B cell (primary cell): ENCODE data around the gene GADD45A. TPM values are rescaled to one million over a fixed set of nuclear protein-coding genes. Genes with fewer than 3 reads are reported as not detected.

Source experiments
- ATAC-seq: fragments of 200-7000 bp; cut with Tn5 transposase; one replicate; pipeline ENCODE4 v1.10.0; 2021; ENCODE audit warnings: low read depth, mild to moderate bottlenecking, moderate number of reproducible peaks, moderate library complexity
- CTCF ChIA-PET: fragments of 350-600 bp; sonication (Branson Sonifier 250); formaldehyde crosslinking; loops from one replicate; lab custom pipeline; 2021; ENCODE audit warnings: antibody characterized with exemption, inconsistent platforms; lab: Charles Lee
- POLR2A ChIA-PET: fragments of 350-600 bp; sonication (Branson Sonifier 250); formaldehyde crosslinking; loops from one replicate; lab custom pipeline; 2021; ENCODE audit warnings: antibody characterized with exemption; lab: Charles Lee
- DNase-seq: peaks from one replicate; pipeline ENCODE4 v3.0.0; 2013
- H2AFZ ChIP-seq: 2 replicates; pipeline ENCODE4 v1.6.1; 2012; ENCODE audit warnings: mild to moderate bottlenecking, low read depth, low read length; ENCODE audit not compliant: insufficient read depth, poor library complexity, severe bottlenecking
- H3K27ac ChIP-seq, 2 donors: 1 replicate in 1 of 2; 2 replicates in 1 of 2; pipeline ENCODE4 v1.5.1; 2012 to 2013; ENCODE audit warnings: low read length in 2 of 2, mild to moderate bottlenecking in 2 of 2, moderate library complexity in 1 of 2
- H3K27me3 ChIP-seq, 4 experiments: fragments of 200-600 bp in 1 of 4; sonication (generic) in 1 of 4; replicated peaks in 1 of 4; 1 replicate in 2 of 4; 2 replicates in 2 of 4; pipeline versions ENCODE4 v1.6.1 to v1.7.0; 2013 to 2016; ENCODE audit warnings: low read length in 3 of 4, mild to moderate bottlenecking in 2 of 4, mixed read lengths in 1 of 4, moderate library complexity in 1 of 4; ENCODE audit not compliant: insufficient read depth in 4 of 4, control insufficient read depth in 3 of 4; ENCODE audit errors: control extremely low read depth in 1 of 4
- H3K36me3 ChIP-seq, 2 experiments: replicated peaks in 1 of 2; 1 replicate in 1 of 2; 2 replicates in 1 of 2; pipeline versions ENCODE4 v1.6.1 to v1.7.1; 2013; ENCODE audit warnings: low read length in 1 of 2; ENCODE audit not compliant: insufficient read depth in 2 of 2, control insufficient read depth in 1 of 2; ENCODE audit errors: control extremely low read depth in 1 of 2, extremely low read depth in 1 of 2
- H3K4me1 ChIP-seq, 2 donors: fragments of 200-600 bp in 1 of 2; sonication (generic) in 1 of 2; 1 replicate in 1 of 2; 2 replicates in 1 of 2; pipeline versions ENCODE4 v1.5.1 to v1.6.1; 2013 to 2017; ENCODE audit warnings: low read length in 2 of 2; ENCODE audit not compliant: control insufficient read depth in 2 of 2, insufficient read depth in 2 of 2
- H3K4me2 ChIP-seq: replicated peaks from 2 replicates; pipeline ENCODE3; 2012; ENCODE audit warnings: mild to moderate bottlenecking, low read depth, low read length; ENCODE audit not compliant: poor library complexity, severe bottlenecking
- H3K4me3 ChIP-seq, 5 experiments: fragments of 200-600 bp in 1 of 5; sonication (generic) in 1 of 5; 1 replicate in 3 of 5; 2 replicates in 2 of 5; pipeline versions ENCODE4 v1.5.1 to v1.7.0; 2011 to 2016; ENCODE audit warnings: low read length in 4 of 5, mild to moderate bottlenecking in 4 of 5, low read depth in 2 of 5, control low read depth in 1 of 5, moderate library complexity in 1 of 5; ENCODE audit not compliant: insufficient read depth in 1 of 5; ENCODE audit errors: control extremely low read depth in 1 of 5, extremely low read depth in 1 of 5
- H3K79me2 ChIP-seq: fragments of 200-600 bp; sonication (generic); one replicate; pipeline ENCODE4 v1.6.0; 2016; ENCODE audit warnings: low read length; ENCODE audit not compliant: control insufficient read depth, insufficient read depth
- H3K9ac ChIP-seq: fragments of 200-600 bp; sonication (generic); 2 replicates; pipeline ENCODE4 v1.6.1; 2017; ENCODE audit warnings: mild to moderate bottlenecking, low read length, moderate library complexity
- H3K9me3 ChIP-seq, 3 donors: one replicate each; pipeline versions ENCODE4 v1.6.1 to v1.7.1; 2013; ENCODE audit warnings: low read length in 2 of 3; ENCODE audit not compliant: control insufficient read depth in 2 of 3, insufficient read depth in 1 of 3; ENCODE audit errors: control extremely low read depth in 1 of 3
- H4K20me1 ChIP-seq: 2 replicates; pipeline ENCODE4 v1.6.0; 2012; ENCODE audit warnings: mild to moderate bottlenecking, low read length; ENCODE audit not compliant: insufficient read depth, control insufficient read depth, poor library complexity, severe bottlenecking
- H3K27ac Mint-ChIP-seq: one replicate; pipeline ENCODE4 v1.8.0; 2021; ENCODE audit warnings: mixed read lengths
- H3K27me3 Mint-ChIP-seq: one replicate; pipeline ENCODE4 v1.8.0; 2021; ENCODE audit warnings: mixed read lengths
- H3K4me1 Mint-ChIP-seq: one replicate; pipeline ENCODE4 v1.8.0; 2021; ENCODE audit warnings: mixed read lengths
- H3K4me3 Mint-ChIP-seq: one replicate; pipeline ENCODE4 v1.8.0; 2021; ENCODE audit warnings: mixed read lengths
- H3K9me3 Mint-ChIP-seq: one replicate; pipeline ENCODE4 v1.8.0; 2022; ENCODE audit warnings: mixed read lengths; ENCODE audit not compliant: insufficient read depth
- EZH2 ChIP-seq: IDR thresholded peaks from 2 replicates; pipeline ENCODE4 v1.6.1; 2012; ENCODE audit warnings: borderline replicate concordance, low read depth, mild to moderate bottlenecking, moderate library complexity, low read length; ENCODE audit not compliant: insufficient read depth, poor library complexity, severe bottlenecking
- WGBS: methylation state at CpG from one replicate; pipeline ENCODE4 v1.1.5; 2013; ENCODE audit warnings: missing lambda C conversion rate; ENCODE audit not compliant: insufficient coverage; 5-methylcytosine and 5-hydroxymethylcytosine counted together
- intact Hi-C: fragments of 100-400 bp; cut with micrococcal nuclease; formaldehyde crosslinking; loops from one replicate; pipeline ENCODE4 v1.10.0; 2022
- polyA plus RNA-seq: library from polyadenylated mRNA; depleted of rRNA; stranded (reverse); fragments of >200 nt; gene quantifications from 2 replicates; pipeline ENCODE4 v1.2.3, GENCODE V29; 2012
- total RNA-seq, 2 donors: library from RNA; stranded (reverse); fragments of 120-200 nt in 1 of 2; gene quantifications; 1 replicate in 1 of 2; 2 replicates in 1 of 2; pipeline versions ENCODE4 v1.2.3 to v1.2.4, GENCODE V29; 2013 to 2022
- TF ChIP-seq, protein P1 (sequence below): fragments of 200-600 bp; IDR thresholded peaks from one replicate; pipeline ENCODE4 v1.8.0; 2022; ENCODE audit warnings: antibody characterized with exemption, mild to moderate bottlenecking

The GADD45A gene
- total and polyA plus RNA-seq, 2 donors (not counting 1 experiment from before 2014, with no cell fraction given) = 11.6 to 21.1 TPM

- Histone ChIP-seq H3K36me3 (no peaks in the 10 kb centered on the region), H3K79me2 (no peaks in the 10 kb centered on the region), H4K20me1 (no peaks in the 10 kb centered on the region), H3K27me3 (no peaks in the 10 kb centered on the region), H3K9ac (no peak overlapping the region), H2AFZ (no peak overlapping the region), H3K4me1 (no peaks in the 10 kb centered on the region), H3K27ac (no peak overlapping the region), H3K4me2 (no peak overlapping the region), H3K4me3 (no peak overlapping the region), H3K9me3 (no peaks in the 10 kb centered on the region)
- ATAC-seq (no peak), DNase-seq (no peak)
- TF ChIP-seq, protein P1, sequence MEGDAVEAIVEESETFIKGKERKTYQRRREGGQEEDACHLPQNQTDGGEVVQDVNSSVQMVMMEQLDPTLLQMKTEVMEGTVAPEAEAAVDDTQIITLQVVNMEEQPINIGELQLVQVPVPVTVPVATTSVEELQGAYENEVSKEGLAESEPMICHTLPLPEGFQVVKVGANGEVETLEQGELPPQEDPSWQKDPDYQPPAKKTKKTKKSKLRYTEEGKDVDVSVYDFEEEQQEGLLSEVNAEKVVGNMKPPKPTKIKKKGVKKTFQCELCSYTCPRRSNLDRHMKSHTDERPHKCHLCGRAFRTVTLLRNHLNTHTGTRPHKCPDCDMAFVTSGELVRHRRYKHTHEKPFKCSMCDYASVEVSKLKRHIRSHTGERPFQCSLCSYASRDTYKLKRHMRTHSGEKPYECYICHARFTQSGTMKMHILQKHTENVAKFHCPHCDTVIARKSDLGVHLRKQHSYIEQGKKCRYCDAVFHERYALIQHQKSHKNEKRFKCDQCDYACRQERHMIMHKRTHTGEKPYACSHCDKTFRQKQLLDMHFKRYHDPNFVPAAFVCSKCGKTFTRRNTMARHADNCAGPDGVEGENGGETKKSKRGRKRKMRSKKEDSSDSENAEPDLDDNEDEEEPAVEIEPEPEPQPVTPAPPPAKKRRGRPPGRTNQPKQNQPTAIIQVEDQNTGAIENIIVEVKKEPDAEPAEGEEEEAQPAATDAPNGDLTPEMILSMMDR = no peak
- no peak for TF ChIP-seq EZH2
- intact Hi-C loops = no loop called here
- no peak overlapping the region for H3K4me3 Mint-ChIP-seq
- no peaks in the 10 kb centered on the region for H3K27me3 Mint-ChIP-seq
- ChIA-PET POLR2A (no interaction called here), CTCF (interaction anchor here (1.5 kb wide), 1 partner anchor 49 kb away, joined by 4 read pairs; no protein-coding TSS in a partner anchor)
- no peak overlapping the region for H3K27ac Mint-ChIP-seq
- peaks cover 1% of the 10 kb centered on the region for H3K4me1 Mint-ChIP-seq
- no peaks in the 10 kb centered on the region for H3K9me3 Mint-ChIP-seq
- 69% methylated on average over 3 of the region's 7 CpGs for WGBS
These were observed 26.3 kb downstream of the GADD45A start for GRCh38 chr1:67711158-67711854.

DNA sequence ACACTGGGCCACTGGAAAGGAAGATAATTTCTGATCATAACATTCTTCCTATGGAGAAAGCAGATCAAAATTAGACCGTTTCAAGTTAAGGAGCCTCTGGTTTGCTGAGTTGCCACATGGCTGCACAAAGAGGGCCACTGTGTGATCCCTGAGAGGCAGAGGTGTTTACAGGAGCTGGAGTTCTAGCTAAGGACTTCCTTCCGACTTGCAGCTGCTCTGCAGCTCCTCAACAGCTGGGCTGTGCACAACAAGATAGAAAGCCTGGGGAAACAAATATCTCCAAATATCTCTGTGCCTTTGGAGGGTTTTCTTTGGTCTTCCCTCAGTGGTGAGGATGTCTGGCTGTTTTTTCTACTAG is 26.8 kb downstream of the GADD45A start:
- ATAC-seq (no peak), DNase-seq (no peak)
- no peaks in the 10 kb centered on the region for H3K27me3 Mint-ChIP-seq
- Histone ChIP-seq H3K4me1 (no peaks in the 10 kb centered on the region), H3K27ac (no peak overlapping the region), H3K79me2 (no peaks in the 10 kb centered on the region), H4K20me1 (no peaks in the 10 kb centered on the region), H3K27me3 (no peaks in the 10 kb centered on the region), H3K9me3 (no peaks in the 10 kb centered on the region), H2AFZ (no peak overlapping the region), H3K9ac (no peak overlapping the region), H3K4me2 (no peak overlapping the region), H3K36me3 (no peaks in the 10 kb centered on the region), H3K4me3 (no peak overlapping the region)
- POLR2A ChIA-PET = no interaction called here
- no peak overlapping the region for H3K4me3 Mint-ChIP-seq
- 10% methylated on average over 2 of the region's 2 CpGs for WGBS
- TF ChIP-seq, protein P1 = no peak
- no peak for TF ChIP-seq EZH2
- no peak overlapping the region for H3K27ac Mint-ChIP-seq
- peaks cover 1% of the 10 kb centered on the region for H3K4me1 Mint-ChIP-seq
- CTCF ChIA-PET = interaction anchor here (1.5 kb wide), 1 partner anchor 48 kb away, joined by 4 read pairs; no protein-coding TSS in a partner anchor
- intact Hi-C loops = no loop called here
- H3K9me3 Mint-ChIP-seq = no peaks in the 10 kb centered on the region
